HCT116 (cell line): ENCODE measurements around the gene CKB.

Experiments used
- CTCF ChIP-seq, 3 experiments: fragments of 200-600 bp in 1 of 3; sonication (generic) in 1 of 3; IDR thresholded peaks in 2 of 3; conservative IDR thresholded peaks in 1 of 3; 2 replicates each; pipeline ENCODE4 v1.5.1; 2012 to 2017; ENCODE audit warnings: low read depth in 2 of 3, low read length in 2 of 3, antibody characterized with exemption in 1 of 3, borderline replicate concordance in 1 of 3, control low read depth in 1 of 3, mild to moderate bottlenecking in 1 of 3, mixed read lengths in 1 of 3, mixed run types in 1 of 3, moderate library complexity in 1 of 3; ENCODE audit not compliant: insufficient read depth in 1 of 3
- EZH2 ChIP-seq: fragments of 200-600 bp; sonication (generic); IDR thresholded peaks from 2 replicates; pipeline ENCODE4 v1.6.1; 2017; ENCODE audit warnings: antibody characterized with exemption, mixed run types

GRCh38 chr14:103516426-103517173 lies 6.0 kb downstream of the CKB start:
- no peak for TF ChIP-seq EZH2
- TF ChIP-seq CTCF (IDR thresholded peaks at IDR 0.05 in 2 of 3, conservative IDR thresholded peaks at IDR 0.05 in 1 of 3; ENCODE audit: borderline replicate concordance in 1 of 3, insufficient read depth in 1 of 3, low read depth in 2 of 3, low read length in 2 of 3), result no peak
